Left hindlimb (tissue), 1 donor: ENCODE results near the gene IRF8.

Experiments
- DNase-seq: peaks from one replicate; pipeline ENCODE4 v3.0.0-alpha.2; 2018

Gene IRF8

DNA sequence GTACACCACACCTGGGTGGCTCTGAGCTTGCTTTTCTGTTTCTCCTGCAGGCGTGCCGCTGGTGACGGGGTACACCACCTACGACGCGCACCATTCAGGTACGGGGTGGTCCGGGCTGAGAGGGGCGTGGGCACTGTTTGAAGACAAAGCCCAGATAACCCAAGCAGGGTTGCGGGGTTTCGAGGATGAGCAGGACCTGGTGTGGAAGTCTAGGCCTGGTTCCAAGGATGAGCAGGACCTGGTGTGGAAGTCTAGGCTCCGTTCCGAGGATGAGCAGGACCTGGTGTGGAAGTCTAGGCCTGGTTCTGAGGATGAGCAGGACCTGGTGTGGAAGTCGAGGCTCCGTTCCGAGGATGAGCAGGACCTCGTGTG is 15.4 kb downstream of the IRF8 start:
- no peak for DNase-seq

DNA sequence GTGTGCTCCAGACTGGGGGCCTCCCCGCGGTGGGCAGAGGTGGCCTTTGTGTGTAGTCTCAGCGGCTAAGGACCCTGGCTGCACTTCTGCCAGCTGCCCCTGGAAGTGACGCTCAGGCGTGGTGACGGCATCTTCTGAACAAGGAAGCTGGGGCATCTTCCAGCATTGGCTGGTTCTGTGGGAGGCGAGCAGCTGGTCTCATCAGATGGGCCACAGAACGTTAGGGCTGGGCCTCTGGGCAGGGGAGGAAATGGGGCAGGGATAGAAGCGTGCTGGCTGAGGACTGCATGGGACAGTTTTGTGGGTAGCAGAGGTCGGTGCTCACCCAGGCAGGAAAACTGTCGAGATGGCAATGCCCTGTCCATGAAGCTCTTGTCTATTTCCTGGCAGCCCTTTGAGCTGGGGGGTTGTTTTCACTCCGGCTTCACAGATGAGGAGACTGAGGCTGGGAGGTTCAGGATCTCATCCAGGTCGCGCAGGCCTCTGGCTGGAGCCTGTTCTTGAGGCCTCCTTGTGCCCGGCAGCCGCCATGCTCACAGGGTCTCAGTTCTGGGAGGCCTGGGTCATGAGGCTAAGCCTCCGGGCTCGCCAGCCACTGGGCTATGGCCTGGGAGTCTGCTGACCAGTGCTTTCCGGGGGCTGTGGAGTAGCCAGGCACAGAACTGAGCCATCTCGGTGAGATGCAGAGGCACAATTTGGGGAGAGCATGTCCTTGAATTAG is 16.3 kb downstream of the IRF8 start:
- DNase-seq = no peak

DNA sequence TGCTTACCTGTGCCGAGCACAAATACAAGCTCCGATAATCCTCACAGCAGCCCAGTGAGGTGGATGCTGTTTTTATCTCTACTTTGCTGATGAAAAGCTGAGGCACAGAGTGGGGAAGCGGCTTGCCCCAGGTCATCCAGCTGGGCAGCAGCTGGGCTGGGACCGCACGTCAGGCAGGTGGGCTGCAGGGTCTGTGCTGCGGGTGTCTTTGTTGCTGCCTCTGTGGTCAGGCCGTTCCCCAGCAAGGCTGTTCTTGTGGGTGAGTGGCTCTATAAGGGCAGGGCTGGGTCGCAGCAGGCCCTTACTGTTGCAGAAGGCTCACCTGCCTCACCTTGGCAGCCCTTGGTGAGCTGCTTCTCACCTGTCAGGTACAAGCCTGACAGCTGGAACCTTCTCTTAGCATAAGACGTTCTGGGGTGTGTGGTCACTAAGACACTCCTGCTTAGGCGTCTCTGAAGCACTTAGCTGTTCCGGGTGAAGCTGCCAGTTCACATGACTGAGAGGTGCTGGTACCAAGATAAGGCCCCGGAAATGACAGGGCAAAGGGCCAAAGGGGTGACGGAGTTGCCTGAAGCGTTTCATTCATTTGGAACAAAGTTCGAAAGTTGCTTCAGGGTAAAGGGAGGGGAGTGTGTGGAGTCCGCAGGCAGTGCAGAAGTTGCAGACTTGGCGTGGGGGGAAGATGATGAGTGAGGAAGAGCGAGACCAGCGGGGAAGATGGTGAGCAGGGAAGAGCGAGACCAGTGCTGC is 17.4 kb downstream of the IRF8 start:
- no peak for DNase-seq

DNA sequence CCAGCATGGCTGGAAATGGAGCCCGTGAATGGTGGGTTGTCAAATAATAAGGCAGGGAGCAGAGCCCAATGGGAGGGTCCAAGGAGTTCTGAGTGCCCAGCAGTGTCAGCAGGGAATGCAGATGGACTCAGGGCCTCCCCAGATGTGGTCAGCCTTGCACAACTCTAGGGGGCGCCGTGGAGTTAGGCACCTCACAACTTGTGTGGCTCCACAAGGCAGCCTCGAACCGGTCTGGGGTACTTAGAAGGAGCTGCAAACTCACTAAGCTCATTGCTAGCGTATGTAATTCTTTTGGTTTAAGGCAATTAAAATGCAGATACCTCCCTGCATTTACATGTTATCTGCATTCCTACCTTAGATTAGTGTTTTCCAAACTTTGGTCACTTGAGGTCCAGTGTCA is 18.1 kb downstream of the IRF8 start:
- no peak for DNase-seq

DNA sequence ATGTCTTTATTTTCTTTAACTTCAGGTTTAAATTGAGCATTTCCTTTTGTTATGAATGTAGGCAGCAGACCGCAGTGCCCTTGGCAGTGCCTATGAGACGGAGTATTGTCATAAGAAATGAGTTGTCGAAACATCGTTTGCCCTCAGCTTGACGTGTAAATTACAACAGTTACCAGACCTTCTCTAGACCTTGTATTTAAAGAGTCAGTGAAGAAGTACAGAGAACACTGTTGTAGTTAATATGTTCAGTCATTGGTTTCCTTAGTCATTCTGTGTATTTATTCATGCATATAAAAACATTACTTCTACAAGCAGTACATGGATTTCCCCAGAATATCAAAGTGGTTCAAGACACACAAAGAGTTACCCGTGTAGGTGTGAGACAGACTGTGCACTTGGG is 19.0 kb downstream of the IRF8 start:
- no peak for DNase-seq

DNA sequence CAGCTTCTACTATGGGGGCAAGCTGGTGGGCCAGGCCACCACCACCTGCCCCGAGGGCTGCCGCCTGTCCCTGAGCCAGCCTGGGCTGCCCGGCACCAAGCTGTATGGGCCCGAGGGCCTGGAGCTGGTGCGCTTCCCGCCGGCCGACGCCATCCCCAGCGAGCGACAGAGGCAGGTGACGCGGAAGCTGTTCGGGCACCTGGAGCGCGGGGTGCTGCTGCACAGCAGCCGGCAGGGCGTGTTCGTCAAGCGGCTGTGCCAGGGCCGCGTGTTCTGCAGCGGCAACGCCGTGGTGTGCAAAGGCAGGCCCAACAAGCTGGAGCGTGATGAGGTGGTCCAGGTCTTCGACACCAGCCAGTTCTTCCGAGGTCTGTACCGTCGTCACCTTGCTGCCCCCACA is 19.5 kb downstream of the IRF8 start:
- DNase-seq = no peak

DNA sequence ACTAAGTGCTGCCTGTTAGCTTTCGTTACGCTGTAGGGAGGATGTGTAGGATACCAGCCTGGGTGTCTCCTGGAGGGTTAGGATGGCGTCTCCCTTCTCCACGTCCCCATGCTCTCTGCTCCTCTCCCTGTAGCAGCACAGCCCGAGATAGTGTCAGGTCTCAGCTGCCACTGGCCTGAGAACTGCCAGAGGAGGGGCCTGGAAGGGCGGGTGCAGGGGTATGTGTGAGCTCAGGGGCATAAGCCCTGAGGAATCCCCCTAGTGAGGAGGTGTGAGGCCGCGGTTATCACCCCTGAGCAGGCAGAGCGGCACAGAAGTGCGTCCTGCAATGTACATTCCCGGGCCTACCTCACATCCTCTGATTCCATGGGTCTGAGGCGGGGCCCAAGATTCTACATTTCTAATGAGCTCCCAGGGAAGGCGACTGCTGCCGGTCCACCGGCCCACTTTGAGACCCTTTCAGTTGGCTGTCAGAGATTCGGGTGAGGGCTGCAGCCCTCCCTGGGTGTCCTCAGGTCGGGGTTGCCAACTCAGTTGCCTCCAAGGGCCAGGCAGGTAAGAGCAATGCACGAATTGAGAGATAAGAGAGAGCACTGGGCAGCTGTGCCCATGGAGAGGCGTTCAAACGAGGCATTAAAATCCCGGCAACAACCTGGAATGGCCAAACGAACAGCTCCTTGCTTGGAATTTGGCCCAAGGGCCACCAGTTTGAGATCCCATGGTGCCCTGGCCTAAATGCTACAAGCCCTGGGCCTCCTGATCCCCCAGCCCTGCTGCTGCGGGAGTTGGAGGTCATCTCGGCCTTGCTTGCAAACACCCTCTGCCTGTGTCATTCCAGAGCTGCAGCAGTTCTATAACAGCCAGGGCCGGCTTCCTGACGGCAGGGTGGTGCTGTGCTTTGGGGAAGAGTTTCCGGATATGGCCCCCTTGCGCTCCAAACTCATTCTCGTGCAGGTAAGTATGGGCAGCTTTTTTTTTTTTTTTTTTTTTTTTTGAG is 20.6 kb downstream of the IRF8 start:
- DNase-seq = no peak

DNA sequence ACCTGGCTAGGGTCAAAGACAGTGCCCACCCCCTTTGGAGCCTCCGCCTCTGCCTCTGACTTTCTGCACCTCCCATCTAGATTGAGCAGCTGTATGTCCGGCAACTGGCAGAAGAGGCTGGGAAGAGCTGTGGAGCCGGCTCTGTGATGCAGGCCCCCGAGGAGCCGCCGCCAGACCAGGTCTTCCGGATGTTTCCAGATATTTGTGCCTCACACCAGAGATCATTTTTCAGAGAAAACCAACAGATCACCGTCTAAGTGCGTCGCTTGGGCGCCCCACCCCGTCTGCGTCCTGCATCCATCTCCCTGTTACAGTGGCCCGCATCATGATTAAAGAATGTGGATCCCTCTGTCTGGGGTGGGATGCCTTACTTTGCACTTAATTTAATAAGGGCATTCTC is 22.1 kb downstream of the IRF8 start:
- no peak for DNase-seq

DNA sequence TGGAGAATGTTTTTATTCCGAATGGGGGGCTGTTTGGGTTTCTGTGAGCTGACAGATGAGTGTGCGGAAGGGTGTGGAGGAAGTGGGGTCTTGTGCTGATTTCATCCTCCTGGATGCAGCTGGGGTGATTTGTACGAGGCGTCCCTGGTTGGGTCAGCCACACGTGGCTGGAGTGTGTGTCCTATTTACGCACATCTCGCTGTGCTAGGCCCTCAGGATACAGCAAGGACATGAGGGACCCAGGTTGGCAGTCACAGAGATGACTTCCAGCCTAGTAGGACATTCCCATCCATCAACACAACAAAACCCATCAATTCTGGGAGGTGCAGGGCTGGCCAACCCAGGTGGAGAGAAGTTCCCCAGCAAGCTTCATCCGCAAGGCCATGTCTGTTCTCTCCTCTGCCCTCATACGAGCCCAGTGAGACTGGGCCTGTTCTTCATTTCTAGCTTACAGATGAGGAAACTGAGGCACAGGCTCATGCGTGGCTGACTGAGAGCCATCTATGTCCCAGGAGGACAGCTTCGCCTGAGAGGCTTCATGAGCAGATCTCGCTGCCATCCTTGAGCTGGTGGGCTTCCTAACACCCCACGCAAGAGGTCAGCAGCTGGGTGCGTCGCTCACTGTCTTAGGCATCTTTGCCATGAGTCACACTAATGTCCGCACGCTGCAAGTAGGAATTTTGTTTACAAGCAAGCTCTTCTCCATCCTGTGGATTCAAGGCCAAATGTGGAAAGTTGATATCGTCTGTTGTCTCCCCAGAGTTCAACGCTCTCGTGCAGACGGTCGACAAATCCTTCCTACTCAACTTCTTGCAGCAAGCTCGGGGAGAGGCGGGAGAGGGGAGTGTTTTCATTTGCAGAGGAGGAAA is 24.4 kb downstream of the IRF8 start:
- DNase-seq = no peak

DNA sequence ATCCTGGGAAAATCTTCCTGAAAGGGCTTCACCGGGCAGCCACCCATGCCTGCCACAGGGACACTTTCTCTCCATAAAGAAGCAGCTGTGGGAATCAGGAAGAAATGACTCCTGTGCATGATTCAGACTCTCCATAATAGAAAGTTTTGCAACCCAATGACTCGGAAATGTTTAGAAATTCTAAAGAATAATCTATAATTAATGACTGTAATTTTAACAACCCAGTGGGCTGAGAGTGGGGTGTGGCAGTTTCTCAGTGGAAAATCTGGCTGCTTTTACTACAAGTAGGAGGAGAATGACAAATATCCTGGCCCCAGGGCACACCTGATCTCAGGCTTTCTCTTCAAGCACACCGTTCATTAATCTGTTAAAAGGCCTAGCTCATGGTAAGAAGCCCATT is 25.7 kb downstream of the IRF8 start:
- DNase-seq = no peak

DNA sequence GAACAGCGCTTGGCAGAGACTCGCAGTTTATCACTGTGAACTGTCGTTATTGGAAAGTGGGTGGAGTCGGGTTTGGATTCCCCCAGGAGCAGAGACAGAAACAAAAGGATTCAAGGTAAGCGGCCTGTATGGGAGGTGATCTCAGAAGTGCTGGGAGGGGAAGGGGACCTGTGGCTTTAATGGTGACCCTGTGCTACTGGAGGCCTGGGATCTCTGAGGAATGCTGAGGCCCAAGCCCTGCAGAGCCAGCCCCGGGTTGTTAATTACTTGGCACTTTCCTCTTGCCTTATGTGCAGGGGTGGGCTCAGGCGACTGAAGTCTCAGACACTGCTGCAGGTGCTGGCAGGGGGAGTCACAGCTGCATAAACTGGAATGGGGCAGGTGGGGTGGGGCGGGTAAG is 27.4 kb downstream of the IRF8 start:
- DNase-seq = no peak

DNA sequence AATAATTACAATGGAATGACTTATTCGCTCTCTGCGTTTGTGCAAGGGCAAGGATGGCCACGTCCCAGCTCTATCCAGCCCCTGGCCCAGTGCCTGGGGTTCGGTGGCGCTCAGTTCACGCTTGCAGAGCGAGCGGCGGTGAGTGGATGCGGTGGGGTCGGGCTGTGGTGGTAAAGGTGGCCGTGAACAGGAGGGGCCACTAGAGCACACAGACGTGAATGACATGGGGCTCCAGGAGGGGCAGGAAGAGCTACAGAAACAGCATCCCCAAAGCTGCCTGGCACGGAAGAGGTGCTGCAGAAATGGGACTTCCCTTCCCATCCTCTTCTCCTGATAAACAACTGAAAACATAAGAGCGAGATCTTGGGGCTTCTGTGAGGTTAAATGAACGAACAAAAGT is 28.4 kb downstream of the IRF8 start:
- no peak for DNase-seq

DNA sequence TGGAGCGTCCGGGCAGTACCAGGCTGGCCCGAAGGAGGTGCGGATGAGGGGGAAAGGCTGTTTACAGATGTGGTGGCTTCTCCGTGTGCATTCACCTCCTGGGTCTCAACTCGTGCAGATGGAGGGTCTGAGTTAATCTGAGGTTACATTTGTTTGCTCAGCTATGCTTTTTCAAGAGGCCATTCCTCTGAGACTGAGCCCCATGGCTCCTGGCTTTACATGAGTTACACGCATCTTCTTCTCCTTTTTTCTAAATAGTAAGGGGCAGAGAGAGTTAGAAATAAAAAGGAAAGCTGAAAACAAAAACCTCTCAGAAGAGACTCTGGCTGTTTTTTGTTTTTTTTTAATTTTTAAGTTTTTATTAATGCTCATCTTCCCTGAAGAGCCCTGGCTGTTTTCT is 29.0 kb downstream of the IRF8 start:
- DNase-seq = no peak

DNA sequence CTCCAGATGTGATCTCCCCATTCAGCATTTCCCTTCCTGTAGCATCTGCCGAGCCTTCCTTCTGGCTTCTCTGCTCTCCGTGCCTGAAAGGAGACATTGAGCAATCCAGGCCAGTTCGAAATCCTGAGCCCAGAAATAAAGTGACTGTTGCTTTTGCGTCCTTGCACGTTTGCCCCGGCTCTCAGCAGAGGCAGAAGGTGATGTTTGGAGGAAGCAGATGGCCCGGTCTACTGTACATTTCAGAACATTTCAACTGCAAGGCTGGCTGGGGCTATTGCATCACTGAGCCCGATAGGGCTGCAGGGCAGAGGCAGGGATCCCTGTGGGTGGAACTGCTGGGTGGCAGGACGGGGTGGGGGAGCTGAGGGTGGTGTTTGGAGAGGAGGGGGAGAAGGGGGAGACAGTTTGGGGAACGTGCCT is 29.4 kb downstream of the IRF8 start:
- peak; percentile 52 for DNase-seq

DNA sequence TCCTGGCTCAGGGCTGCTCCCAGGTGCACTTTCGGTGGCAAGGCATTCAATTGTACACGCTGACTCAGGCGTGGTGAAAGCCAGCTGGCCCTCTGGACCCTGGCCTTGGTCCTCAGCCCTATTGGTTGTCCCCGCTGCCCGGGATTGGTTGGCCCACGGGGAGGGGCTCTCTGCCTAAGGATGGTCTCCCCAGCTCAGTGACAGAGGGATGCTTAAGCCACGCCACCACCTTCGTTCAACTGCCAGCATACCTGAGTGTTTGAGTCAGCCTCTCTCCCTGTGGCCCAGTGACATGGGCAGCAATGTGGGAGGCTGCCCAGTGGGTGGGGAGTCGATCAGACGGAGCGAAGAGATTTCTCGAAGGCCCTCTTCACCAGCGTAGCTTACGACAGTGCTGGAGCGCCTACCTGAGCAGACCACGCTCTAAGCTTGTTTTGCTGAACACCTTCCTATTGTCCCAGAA is 30.3 kb downstream of the IRF8 start:
- DNase-seq = no peak

DNA sequence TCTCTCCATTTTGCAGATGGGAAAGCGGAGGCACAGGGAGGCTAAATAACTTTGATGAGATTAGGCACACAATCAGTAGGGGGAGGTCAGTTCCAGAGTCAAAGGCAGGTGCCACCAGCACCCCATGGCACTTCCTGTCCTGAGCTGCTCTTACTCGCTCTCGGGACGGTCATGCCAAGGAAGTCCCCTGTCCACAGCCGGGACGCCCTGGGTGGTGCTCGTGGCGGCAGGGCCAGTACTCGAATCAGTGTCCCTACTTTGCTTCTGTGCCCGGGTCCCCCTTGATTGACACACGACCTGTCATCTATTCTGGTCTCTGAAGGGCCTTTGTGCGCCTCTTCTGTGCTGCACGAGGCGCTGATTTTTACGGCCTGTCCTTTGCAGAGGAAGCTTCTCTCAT is 31.3 kb downstream of the IRF8 start:
- DNase-seq = no peak

DNA sequence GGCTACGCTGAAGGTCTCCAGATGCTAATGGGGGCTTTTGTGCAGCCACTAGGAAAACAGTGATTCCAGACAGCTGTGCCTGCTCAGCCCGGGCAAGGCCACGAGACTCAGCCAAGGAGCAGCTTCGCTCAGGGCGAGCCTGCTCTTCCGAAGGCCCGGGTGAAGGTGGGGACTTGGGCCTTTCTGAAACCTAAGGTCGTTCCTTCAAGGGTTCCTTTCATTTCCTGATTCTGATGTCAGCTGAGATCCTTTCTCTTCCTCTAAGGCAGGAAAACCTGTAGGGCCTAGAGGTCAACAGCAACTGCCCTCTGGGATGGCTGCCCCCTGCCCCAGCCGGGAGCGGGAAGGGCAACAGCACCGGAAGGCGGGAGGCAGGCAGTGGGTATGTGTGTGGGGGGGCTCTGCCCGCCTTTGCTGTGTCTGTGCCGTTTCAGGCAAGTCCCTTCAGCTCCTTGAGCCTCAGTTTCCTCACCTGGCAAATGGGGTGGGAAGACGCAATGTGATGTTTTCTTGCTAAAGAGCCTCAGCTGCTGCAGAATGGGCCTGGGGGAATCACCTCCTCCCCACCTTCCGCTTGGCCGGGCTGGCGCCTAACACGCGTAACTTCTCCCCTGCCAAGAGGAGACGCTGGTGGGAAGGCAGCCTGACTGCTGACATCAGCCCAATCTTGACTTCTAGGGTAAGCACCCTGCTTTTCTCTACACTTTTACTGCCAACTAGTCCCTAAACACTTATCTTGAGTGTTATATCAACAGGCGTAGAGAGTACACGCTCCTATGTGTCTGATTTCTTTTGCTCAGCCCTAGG is 32.8 kb downstream of the IRF8 start:
- no peak for DNase-seq

DNA sequence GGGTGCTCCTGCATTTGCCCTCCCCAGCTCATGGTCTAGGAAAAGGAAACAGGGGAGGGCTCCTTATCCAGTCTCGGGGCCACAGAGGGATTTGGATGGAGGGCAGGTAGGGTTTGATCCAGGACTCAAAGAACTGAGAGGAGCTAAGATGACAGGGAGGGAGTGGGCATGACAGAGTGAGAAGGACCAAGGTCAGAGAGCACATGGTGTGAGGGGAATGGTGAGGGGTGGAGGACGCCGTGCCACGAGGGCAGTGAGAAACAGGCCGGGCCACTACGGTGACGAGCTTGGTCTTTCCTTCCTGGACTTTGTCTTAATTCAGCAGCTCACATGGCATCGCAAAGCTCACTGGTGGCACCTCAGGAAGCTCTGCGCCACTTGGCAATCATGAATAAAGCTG is 35.2 kb downstream of the IRF8 start:
- DNase-seq = no peak

DNA sequence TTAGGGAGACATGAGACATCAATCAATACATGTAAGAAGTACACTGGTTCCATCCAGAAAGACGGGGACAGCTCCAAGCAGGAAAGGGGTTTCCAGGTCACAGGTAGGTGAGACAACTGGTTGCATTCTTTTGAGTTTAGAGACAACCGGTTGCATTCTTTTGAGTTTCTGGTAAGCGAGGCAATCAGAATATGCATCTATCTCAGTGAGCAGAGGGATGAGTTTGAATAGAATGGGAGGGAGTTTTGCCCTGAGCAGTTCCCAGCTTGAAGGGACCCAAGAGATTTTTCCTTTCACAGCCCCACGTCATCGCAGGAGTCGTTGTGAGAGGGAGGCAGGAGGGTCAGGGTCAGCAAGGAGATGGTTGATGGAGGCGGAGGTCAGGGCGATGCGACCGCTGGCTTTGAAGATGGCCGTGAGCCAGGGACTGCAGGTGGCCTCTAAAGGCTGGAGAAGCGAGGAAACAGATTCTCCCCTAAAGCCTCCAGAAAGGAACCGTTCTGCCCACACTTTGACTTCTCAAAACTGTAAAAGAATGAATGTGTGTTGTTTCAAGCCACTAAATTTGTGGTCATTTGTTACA is 36.5 kb downstream of the IRF8 start:
- DNase-seq = no peak

DNA sequence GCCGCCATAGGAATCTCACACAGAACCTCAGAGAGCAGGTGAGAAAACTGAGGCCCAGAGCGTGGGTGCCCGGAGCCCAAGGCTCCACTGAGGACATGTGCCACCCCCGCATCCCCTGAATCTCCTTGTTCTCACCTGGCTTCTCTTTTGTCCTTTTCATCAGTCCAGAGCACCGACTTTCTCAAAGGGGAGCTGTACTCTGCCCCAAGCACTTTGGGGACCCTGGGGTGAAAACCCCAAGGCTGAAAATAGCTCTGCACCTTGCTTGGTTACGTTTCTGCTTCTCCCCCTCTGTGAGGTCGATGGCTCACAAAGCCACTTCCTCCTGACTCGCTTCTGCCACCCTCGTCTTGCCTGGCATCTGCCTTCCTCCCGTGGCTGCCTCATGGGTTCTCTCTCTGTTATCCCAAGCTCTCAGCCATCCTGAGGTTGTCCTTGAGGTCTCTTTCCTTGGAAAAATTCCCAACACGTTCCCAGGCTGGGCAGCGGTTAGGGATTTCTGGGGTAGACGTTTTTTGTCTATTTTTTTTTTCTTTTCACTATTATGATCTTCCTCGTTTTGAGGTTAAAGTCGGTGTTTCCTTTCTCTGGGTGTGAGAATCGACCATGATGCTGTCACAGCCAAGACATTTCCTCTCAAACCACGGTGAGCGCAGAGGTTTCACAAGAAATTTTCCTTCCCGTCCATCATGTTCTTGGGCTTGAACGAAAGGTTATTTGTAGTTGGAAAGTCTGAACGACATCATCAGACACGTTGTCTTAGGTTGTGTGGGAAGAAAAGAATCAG is 37.2 kb downstream of the IRF8 start:
- no peak for DNase-seq
